A549 treated with AZD9567 at 1 μM for 4 hours (cell line): ENCODE measurements around the gene MAP2K1. TPM values are rescaled to one million over a fixed set of nuclear protein-coding genes. Genes with fewer than 3 reads are reported as not detected.

Source experiments
- total RNA-seq: library from RNA; stranded (reverse); fragments of 200-300 nt; extraction: Qiagen RNA extraction; gene quantifications from 5 replicates; pipeline ENCODE4 v1.2.3, GENCODE V29; 2022; ENCODE audit not compliant: insufficient read depth

Gene MAP2K1
- 91.4 to 118 TPM (median 106 TPM) in 5 replicates for total RNA-seq

DNA sequence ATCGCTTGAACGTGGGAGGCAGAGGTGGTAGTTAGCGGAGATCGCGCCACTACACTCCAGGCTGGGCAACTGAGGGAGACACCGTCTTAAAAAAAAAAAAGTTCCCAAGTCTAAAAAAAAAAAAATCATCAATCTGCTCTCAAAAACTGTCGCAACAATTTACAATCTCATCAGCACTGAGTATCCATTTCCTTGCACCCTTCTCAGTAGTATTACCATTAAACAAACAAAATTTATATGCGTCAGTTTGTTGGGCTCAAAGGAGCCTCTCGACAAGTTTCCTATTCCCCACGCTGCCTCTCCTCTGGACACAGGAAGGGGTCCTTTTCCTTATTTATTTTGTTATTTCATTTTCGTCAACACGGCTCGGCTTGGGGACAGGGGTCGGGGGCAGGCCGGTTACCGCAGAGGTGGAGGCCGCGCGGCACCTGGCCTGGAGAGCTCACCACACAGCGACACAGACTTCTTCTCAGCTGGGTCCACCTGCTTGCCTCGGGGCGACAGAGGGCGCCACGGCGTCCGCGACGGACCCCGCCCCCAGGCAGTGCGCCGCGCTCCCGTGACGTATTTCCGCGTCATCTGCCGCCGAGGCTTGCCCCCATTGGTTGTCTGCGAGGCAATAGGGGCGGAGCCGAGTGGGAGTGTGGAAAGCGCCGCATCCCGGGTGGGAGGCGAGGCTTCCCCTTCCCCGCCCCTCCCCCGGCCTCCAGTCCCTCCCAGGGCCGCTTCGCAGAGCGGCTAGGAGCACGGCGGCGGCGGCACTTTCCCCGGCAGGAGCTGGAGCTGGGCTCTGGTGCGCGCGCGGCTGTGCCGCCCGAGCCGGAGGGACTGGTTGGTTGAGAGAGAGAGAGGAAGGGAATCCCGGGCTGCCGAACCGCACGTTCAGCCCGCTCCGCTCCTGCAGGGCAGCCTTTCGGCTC, at the start of gene MAP2K1:
Gene MAP2K1 (plus strand): TSS at position 709 of the 920 bp plus-strand sequence. CDS start 436 bp downstream, outside the sequence.

DNA sequence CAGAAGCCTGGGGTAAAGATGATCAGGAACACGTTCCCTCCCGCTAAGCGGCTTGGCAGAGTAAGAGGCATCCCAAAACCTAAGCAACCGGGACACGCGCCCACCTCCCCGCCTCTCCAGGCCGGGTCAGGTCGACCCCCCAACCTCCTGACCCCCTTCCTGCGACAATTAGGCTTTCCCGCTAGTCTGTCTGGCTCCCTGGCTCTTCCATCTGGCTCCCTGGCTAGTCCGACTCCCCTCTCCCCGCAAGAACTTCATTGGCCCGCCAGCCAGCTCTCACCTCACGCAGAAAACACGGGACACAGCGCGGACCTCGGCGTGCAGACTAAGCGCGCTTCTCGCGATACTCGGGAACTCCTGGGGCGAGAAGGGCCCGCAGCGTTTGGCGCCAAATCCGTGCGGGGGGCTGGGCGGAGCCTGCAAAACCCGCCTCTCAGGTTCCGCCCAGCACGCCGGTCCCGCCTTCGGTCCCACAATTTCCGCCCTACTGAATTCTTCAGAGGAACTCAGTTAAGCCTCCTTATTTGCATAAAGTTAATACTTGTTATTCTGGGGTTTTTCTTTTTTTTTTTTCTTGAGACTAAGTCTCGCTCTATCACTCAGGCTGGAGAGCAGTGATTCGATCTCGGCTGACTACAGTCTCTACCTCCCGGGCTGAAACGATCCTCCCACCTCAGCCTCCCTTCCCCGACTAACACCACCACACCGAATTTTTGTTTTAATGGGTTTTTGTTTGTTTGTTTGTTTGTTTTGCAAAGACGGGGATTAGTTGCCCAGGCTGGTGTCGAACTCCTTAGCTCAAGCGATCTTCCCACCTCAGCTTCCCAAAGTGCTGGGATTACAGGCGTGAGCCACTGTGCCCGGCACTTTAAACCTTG, 30.1 kb upstream of the MAP2K1 start, which contains the start of gene TIPIN:
Gene TIPIN (minus strand): TSS at position 327 of the 878 bp plus-strand sequence. CDS start 3,738 bp downstream, outside the sequence.

DNA sequence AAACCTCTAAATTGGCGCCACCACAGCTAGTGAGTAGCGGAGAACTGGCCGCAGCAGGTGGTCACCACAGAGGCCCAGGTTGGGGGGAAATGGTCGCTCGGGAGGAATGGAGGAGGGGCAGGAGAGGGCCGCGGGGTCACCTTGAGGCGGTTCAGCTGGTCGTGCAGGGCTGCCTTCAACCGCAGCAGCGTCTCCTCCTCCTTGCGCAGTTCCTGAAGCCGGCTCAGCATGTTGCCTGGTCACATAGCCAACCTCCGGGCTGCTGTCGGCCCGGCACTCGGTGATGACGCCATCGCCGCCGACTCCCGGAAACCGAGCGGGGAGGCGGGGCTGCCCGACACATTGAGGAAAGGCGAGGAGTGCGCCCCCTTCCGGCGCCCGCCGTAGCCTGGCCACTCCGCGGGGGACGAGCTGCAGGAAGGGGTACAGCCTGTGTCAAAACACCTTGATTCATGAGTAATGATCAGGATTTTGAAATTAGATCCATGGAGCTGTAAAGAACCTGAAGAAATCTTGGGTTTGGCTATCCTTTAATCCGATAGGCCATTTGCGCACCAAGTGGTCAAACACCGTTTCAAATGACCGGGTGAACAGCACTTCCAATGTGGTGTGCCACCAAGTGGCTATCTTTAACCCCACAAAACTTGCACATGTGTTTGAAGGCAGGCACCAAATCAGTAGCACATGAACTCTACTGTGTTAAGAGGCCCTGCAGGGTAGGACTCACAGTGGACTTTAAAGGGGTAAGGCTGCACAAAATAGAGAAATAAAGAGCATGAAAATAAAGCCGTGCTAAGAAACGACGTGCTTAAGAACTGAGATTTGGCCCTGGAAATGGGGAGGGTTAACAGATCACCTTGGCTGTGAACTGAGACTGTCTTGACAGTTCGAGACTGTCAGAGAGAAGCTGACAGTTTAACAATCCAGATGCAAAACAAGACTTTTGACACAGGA, 111.1 kb downstream of the MAP2K1 start, which contains the start of gene SNAPC5:
Gene SNAPC5 (minus strand): TSS at position 261 of the 954 bp plus-strand sequence. CDS start 31 bp downstream, at position 230.

DNA sequence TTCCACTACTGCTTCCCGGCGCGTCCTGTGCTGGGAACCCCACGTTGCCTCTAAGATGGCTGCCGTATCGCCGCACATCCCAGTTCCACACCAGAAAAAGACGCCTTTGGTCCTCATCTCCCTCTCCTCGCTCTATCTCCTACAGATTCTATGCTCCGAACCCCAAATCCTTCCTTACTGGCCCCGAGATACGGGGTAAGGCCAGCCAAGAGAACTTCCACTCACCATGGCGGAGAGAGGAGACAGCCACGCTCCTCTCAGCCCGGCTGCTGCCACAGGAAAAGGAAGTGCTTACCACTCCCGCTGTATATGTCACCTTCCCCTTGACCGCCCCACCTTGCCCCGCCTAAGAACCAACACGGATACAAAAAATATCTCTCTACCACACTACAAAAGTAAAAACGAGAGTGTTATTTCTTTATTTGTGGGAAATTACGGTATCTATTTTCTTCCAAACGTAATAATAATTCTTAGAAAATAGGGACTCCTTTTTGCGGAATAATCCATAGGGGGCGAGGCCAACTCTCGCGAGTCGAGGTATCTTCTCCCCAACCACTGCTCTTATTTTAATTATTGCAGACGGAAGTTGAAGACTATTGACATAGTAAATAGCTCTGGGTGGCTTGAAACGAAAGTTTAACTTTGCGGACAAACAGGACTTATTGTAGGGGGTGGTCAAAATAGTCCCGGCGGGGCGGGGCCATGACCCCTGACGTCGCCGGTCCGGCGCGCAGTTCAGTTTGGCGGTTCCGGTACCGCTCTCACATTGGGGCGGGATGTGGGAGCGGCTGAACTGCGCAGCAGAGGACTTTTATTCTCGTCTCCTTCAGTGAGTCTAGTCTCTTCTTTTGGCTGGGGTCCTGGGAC, 118.1 kb downstream of the MAP2K1 start, which contains the start of the genes RPL4 and ZWILCH:
Gene RPL4 (minus strand): TSS at position 293 of the 867 bp plus-strand sequence. CDS start 65 bp downstream, at position 228.
Gene ZWILCH (plus strand): TSS at position 764 of the 867 bp plus-strand sequence. CDS start 13 bp downstream, at position 777.

Other genes with a start within 250 kb of the MAP2K1 start
- 0.31 to 0.95 TPM (median 0.43 TPM) in 4 of 5 replicates, not detected in the other for gene MEGF11, start 133.2 kb upstream of the MAP2K1 start, total RNA-seq
- 30.5 to 43.7 TPM (median 34.4 TPM) in 5 replicates for gene DIS3L, start 93.3 kb upstream of the MAP2K1 start, total RNA-seq
- 21.1 to 43.1 TPM (median 24.1 TPM) in 5 replicates for gene TIPIN, start 30.2 kb upstream of the MAP2K1 start, total RNA-seq
- gene SNAPC5, start 110.8 kb downstream of the MAP2K1 start, total RNA-seq, result 31.7 to 44.1 TPM (median 40.1 TPM) in 5 replicates
- gene RPL4, start 117.9 kb downstream of the MAP2K1 start, total RNA-seq, result 5,201 to 5,907 TPM (median 5,260 TPM) in 5 replicates
- 29.4 to 42.0 TPM (median 35.9 TPM) in 5 replicates for gene ZWILCH, start 118.4 kb downstream of the MAP2K1 start, total RNA-seq
- 0.07 to 0.08 TPM in 2 of 5 replicates, not detected in the others for gene LCTL, start 179.1 kb downstream of the MAP2K1 start, total RNA-seq